GM19238 (cell line): ENCODE data around the gene TMEM176B.

ENCODE experiments used
- DNase-seq: peaks from one replicate; pipeline ENCODE4 v3.0.0; 2011; ENCODE audit warnings: low spot score; ENCODE audit not compliant: insufficient read length

The TMEM176B gene

GRCh38 chr7:150799741-150800580, at the start of gene TMEM176B:
Gene TMEM176B (minus strand): TSS chr7:150800364. CDS start chr7:150796569, 3,795 bp downstream.
- no peak for DNase-seq

- no peak for DNase-seq
Observed at GRCh38 chr7:150849204-150849775, 49.1 kb upstream of the TMEM176B start.

GRCh38 chr7:150848561-150849115, 48.5 kb upstream of the TMEM176B start:
- no peak for DNase-seq

DNA sequence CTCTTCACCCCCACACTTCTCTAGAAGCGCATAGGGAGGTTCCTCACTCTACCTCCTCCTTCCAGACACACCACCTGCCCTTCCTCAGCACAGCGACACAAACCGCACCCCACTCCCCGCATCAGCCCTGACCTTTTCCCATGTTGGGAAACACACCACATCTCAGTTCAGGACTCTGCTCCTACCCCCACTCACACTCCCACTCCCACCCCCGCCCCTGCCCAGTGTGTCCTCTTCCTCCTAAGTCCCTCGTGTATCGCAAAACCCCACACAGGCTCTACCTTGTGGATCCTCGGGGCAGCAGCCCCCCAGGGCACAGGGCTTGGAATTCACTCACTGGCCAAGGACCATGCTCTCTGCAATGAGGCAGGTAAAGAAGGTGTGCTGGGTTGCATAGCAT, 47.9 kb upstream of the TMEM176B start:
- no peak for DNase-seq

GRCh38 chr7:150847536-150847935, 47.4 kb upstream of the TMEM176B start:
- no peak for DNase-seq

DNA sequence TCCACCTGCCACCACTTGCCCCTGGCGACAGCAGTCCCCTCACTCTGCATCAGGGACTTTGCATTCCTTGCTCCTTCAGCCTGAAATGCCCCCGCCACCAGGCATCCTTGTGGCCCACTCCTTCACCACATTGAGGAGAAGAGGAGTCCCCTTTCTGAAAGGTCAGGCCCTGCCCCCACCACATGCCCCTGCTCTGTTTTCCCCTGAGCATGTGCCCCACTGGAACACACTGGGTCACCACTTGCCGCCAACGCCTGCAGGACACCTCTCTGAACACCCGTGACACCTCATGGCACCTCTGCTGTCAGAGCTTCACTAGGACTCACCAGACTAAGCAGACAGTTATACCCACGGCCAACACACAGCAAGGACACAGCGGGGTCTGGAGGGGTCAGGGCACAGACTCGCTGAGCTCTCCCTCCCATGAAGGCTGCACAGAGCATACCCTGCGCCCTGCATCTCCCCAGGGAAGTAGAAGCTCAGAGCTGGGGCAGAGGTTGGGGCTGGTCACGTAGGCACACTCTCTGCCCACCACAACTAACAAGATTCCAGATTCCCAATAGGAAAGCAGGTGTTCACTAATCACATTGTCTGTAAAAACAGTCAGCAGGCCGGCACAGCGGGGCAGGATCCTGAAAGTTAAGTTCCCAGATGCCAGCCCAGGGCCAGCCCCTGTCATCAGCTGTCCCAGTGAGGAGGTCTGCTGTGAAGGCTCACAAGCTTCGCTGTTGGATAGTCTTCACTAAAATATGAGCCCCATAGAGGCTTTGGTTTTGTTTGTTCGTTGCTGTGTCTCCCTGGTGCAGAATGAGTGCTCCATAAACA, 46.3 kb upstream of the TMEM176B start:
- no peak for DNase-seq

DNA sequence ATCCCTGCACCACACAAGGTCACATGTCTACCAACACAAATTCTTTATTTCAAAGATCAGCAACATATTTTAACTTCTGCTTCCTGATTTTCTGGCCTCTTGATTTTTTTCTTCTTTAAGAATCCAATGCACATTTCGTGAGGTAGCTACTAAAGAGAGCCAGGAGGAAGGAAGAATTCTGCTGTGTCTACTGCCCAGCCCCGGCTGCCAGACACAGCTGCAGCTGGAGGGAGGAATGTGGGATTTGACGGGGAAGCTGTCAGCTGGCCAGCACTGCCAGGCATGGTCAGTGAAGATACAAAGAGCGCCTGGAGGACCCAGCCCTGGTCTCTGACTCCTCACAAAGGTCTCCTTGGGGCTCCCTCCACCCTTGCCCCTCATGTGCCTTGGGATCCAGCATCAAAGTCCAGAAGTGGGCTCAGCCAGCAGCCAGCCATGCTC, 45.3 kb upstream of the TMEM176B start:
- DNase-seq: no peak

DNA sequence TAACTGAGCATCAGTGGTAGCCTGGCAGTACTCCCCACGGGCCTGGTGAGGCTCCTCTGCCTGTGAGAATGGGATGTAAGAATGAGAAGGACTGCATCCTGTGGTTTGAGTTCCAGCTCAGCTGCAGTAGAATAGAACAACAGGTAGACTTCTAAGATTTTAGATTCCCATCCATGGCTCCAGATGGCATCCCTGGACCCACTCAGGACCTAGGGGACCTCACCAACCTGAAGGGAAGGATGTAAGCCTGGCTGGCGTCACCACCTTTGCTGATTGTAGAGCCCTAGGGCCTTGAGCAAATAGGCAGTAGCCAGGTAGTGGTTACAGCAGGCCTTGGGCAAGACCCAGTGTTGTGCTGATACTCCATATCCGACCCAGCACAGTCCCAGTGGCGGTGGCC, 42.6 kb upstream of the TMEM176B start:
- DNase-seq: no peak

DNA sequence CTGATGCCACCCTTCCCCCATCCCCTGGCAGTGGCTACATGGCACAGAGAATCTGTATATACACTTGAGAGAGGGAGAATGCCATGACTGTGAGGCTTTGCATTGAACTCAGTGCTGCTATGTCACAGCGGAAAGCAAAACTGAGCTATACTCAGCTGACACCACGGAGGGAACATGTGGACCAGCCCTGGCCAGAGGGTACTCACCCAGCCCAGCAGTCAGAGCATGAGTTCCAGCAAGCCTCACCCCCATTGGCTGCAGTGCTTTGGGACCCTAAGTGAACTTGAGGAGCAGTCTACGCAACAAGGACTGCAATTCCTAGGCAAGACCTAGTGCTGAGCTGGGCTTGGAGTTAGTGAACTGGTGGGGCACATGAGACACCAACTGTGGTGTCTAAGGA, 41.9 kb upstream of the TMEM176B start:
- no peak for DNase-seq

GRCh38 chr7:150838965-150839650, 38.9 kb upstream of the TMEM176B start:
- DNase-seq: no peak

DNA sequence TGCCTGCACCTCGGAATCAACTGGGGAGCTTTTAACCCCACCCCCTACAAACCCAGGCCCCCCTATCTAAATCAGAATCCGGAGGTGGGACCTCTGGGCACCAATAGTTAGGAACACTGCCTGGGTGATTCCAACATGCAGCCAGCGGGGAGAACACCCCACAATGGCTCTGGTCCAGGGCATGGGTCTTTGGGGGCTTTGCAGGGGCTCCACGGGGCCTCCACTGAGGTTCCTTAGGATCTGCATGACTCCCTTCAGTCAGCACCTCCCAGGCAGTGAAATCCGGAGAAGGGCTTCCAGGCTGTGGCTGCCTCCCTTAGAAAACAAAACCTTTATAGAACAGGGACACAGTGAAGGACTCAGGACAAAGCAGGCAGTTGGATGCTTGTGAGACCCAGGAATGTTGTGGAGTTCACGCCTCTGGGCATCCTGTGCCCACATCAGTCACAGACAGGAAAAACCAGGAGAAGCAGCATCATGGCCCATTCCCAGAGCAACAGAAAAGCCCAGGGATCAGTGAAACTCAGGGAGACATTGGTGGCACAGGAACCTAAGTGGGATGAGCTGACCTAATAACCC, 35.6 kb upstream of the TMEM176B start:
- DNase-seq: no peak

DNA sequence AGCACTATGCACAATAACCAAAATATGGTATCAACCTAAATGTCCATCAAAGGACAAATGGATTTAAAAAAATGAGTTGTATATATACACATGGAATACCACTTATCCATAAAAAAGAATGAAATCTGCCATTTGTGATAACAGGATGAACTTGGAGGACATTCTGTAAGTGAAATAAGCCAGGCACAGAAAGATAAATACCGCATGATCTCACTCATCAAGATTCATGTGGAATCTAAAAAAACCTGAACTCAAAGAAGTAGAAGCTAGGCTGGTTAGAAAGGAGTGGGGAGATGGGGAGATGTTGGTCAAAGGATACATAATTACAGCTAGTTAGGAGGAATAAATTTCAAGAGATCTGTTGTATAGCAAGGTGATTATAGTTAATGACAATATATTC, 34.9 kb upstream of the TMEM176B start:
- no peak for DNase-seq

- DNase-seq: no peak
Observed at GRCh38 chr7:150831851-150832250, 31.7 kb upstream of the TMEM176B start.

DNA sequence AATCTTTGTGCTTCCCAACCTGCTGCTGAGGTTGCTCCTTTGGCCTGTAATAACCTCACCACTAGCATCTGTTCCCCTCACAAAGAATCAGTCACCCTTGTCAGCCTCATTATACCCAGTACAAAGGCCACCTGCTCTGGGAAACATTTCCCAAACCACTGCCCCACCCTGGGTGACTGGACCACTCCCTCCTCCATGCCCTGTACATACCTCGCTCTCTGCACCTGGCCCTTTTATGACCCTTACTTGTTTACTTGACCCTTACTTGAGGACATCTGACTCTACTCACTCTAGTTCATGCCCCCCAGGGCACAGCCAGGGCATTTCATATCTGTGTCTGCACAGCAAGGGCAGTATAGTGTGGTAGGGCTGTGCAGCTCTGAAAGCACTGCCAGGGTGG, 30.8 kb upstream of the TMEM176B start:
- no peak for DNase-seq

GRCh38 chr7:150829426-150829825, 29.3 kb upstream of the TMEM176B start:
- DNase-seq: no peak

DNA sequence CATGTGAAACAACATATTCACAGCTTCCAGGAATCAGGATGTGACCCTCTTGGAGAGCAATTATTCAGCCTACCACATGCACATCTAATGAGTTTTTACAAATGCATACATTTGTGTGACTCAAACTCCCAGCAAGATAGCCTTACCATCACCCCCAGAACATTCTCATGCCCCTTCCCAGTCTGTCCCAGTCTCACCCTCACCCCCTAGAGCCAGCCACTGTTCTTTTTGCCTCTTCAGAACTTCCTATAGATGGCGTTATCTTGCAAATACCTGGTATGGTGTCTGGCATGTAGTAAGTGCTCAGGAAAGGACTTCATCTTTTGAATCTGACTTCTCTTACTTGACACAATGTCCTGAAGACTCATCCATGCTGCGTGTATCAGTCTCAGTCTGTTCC, 28.2 kb upstream of the TMEM176B start:
- no peak for DNase-seq

DNA sequence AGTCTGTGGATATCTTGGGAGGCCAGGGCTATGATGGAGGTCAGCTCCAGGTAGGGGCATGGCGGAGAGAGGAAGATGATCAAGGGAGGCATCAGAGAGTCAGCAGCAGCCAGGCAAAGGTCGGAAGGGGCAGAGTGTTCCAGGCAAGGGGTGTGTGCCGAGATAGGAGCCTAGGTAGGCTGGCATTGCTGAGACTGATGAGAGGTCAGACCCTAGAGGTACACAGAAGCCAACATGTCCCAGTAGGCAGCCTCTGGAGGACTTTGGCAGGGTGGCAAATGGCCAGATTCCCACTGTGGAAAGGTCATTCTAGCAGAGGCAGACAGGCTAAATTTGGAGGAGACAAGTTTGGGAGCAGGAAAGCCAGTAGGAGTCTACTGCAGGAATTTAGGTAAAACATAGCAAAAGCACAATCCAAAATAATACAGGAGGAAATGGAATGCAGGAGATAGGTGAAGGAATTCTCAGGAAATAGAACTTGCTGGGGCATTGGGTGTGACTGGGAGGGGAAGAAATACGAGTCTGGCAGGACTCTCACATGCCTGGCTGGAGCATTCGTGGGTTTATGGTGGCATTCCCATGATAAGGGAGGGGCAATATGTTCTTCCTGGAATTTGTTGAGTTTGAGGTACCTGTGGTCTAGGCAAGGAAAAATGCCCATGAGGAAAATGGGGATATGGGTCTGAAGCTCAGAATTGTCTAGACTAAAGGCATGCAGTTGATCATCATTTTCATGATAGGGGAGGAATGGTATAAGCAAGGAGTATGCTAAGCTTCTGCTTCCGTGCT, 26.1 kb upstream of the TMEM176B start:
- no peak for DNase-seq

DNA sequence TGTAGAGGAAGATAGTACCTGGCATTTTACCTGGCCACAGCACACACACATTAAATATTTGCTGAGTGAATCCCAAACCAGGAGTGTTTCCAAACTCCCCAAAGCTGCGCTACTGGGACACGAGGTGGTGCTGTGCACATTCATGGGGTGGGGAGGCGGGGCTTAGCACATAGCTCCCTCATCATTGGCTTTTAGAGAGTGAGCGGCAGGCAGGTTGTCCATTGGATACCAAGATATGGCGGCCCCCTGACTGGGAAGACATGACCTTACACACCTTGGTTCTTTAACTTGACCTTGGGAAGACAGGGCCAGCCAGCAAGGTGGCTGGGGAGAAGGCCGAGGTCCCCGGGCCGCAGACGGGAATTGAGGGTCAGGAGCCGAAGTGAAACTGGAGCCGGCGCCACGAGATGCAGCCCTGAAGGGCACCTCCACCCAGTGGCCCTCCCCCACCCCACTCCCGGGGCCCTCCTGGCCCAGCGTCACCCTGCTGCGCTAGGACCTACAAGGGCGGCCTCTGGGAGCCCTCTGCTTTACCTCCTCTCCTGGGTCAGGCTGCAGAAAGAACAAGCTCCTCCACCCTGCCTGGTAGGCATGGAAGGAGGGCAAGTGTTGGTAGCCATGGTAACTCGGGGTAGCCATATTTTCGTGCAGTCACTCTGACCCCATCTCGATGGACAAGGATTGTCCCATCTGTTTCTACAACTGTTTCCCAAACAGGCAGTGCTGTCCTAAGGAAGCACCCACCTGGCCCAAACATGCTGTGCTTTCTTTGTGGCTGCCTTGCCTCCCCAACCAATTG, 24.4 kb upstream of the TMEM176B start:
- no peak for DNase-seq

- DNase-seq: no peak
Observed at GRCh38 chr7:150823484-150824126, 23.4 kb upstream of the TMEM176B start.
